ENCODE data around the gene STN1.

STN1 gene

GRCh38 chr10:103840740-103841070 is 77.3 kb downstream of the STN1 start:
- no peak for DNase-seq

- DNase-seq: no peak
These were observed 77.9 kb downstream of the STN1 start for GRCh38 chr10:103839872-103840739.

GRCh38 chr10:103839519-103839871 is 78.5 kb downstream of the STN1 start:
- no peak for DNase-seq

GRCh38 chr10:103838862-103839518 is 79.0 kb downstream of the STN1 start:
- no peak for DNase-seq

- no peak for DNase-seq
These were observed 80.0 kb downstream of the STN1 start for GRCh38 chr10:103838070-103838395.

GRCh38 chr10:103837370-103838069 is 80.5 kb downstream of the STN1 start:
- DNase-seq: no peak

GRCh38 chr10:103836861-103837260 is 81.1 kb downstream of the STN1 start:
- DNase-seq: no peak

GRCh38 chr10:103836273-103836672 is 81.7 kb downstream of the STN1 start:
- no peak for DNase-seq

GRCh38 chr10:103835096-103836050 is 82.6 kb downstream of the STN1 start:
- no peak for DNase-seq

GRCh38 chr10:103834436-103835095 is 83.4 kb downstream of the STN1 start:
- no peak for DNase-seq

GRCh38 chr10:103833731-103834365 is 84.1 kb downstream of the STN1 start:
- DNase-seq: no peak

- DNase-seq: no peak
These were observed 85.2 kb downstream of the STN1 start for GRCh38 chr10:103832806-103833205.

Data from CD4-positive, alpha-beta T cell treated with Interleukin-1 beta for 1 hour (primary cell).